Iris pigment epithelial cell (primary cell): ENCODE results near the gene PLXDC2.
"Not testable (repeated sequence)": the region's sequence is repeated elsewhere in the genome, so short reads cannot be mapped to it uniquely, and the experiment has no call there.

Source experiments
- DNase-seq: peaks from one replicate; pipeline ENCODE4 v3.0.0-alpha.2; 2011; ENCODE audit warnings: low read depth

The PLXDC2 gene

GRCh38 chr10:19816411-19817230 is at the start of gene PLXDC2:
PLXDC2 (plus strand) TSS chr10:19816432.
- DNase-seq: peak; percentile 64

GRCh38 chr10:19767876-19768275 is 48.4 kb upstream of the PLXDC2 start:
- DNase-seq: no peak

- DNase-seq: not testable (repeated sequence)
Measured at GRCh38 chr10:19769826-19770225, 46.4 kb upstream of the PLXDC2 start.

- DNase-seq: peak; percentile 25
Measured at GRCh38 chr10:19772972-19773371, 43.3 kb upstream of the PLXDC2 start.

- DNase-seq: no peak
Measured at GRCh38 chr10:19775296-19775695, 40.9 kb upstream of the PLXDC2 start.

GRCh38 chr10:19777806-19778205 is 38.4 kb upstream of the PLXDC2 start:
- DNase-seq: no peak

- DNase-seq: no peak
Measured at GRCh38 chr10:19778996-19779395, 37.2 kb upstream of the PLXDC2 start.

- no peak for DNase-seq
Measured at GRCh38 chr10:19782430-19783089, 33.7 kb upstream of the PLXDC2 start.

GRCh38 chr10:19783721-19784120 is 32.5 kb upstream of the PLXDC2 start:
- no peak for DNase-seq

- DNase-seq: no peak
Measured at GRCh38 chr10:19785366-19785765, 30.9 kb upstream of the PLXDC2 start.

- DNase-seq: peak; percentile 71
Measured at GRCh38 chr10:19788075-19788686, 28.1 kb upstream of the PLXDC2 start.

- no peak for DNase-seq
Measured at GRCh38 chr10:19788902-19789301, 27.3 kb upstream of the PLXDC2 start.

GRCh38 chr10:19789607-19790006 is 26.6 kb upstream of the PLXDC2 start:
- DNase-seq: no peak

- peak; percentile 20 for DNase-seq
Measured at GRCh38 chr10:19791032-19791431, 25.2 kb upstream of the PLXDC2 start.

GRCh38 chr10:19795684-19796083 is 20.5 kb upstream of the PLXDC2 start:
- no peak for DNase-seq

- DNase-seq: no peak
Measured at GRCh38 chr10:19800161-19800560, 16.1 kb upstream of the PLXDC2 start.

- no peak for DNase-seq
Measured at GRCh38 chr10:19801369-19801768, 14.9 kb upstream of the PLXDC2 start.

- no peak for DNase-seq
Measured at GRCh38 chr10:19803676-19804075, 12.6 kb upstream of the PLXDC2 start.

- no peak for DNase-seq
Measured at GRCh38 chr10:19809481-19809880, 6.8 kb upstream of the PLXDC2 start.

- DNase-seq: peak; percentile 60
Measured at GRCh38 chr10:19811540-19811939, 4.7 kb upstream of the PLXDC2 start.

- DNase-seq: no peak
Measured at GRCh38 chr10:19812976-19813375, 3.3 kb upstream of the PLXDC2 start.

- DNase-seq: no peak
Measured at GRCh38 chr10:19815036-19815730, 1.0 kb upstream of the PLXDC2 start.
